Hippocampal formation (tissue), 2 donors: ENCODE data around the gene EGR1.
"Not testable (repeated sequence)": the region's sequence is repeated elsewhere in the genome, so short reads cannot be mapped to it uniquely, and the experiment has no call there.

ENCODE experiments used
- DNase-seq, 2 donors: peaks; one replicate each; lab custom pipeline; 2025; lab: John Stamatoyannopoulos, UW

EGR1 gene

GRCh38 chr5:138469540-138470321 is 4.5 kb downstream of the EGR1 start:
- no peak for DNase-seq

GRCh38 chr5:138470322-138471051 is 5.2 kb downstream of the EGR1 start:
- DNase-seq, result no peak

- DNase-seq, result no peak
These were observed 5.7 kb downstream of the EGR1 start for GRCh38 chr5:138471052-138471361.

GRCh38 chr5:138472353-138472752 is 7.1 kb downstream of the EGR1 start:
- DNase-seq, result no peak

GRCh38 chr5:138473151-138473550 is 7.9 kb downstream of the EGR1 start:
- DNase-seq, result not testable (repeated sequence)

GRCh38 chr5:138476918-138477317 is 11.6 kb downstream of the EGR1 start:
- no peak for DNase-seq

- no peak for DNase-seq
These were observed 17.4 kb downstream of the EGR1 start for GRCh38 chr5:138482638-138483037.

GRCh38 chr5:138488481-138488945 is 23.2 kb downstream of the EGR1 start:
- no peak for DNase-seq

GRCh38 chr5:138489683-138490061 is 24.4 kb downstream of the EGR1 start:
- DNase-seq, result peak; percentile 19 to 38

- no peak for DNase-seq
These were observed 25.5 kb downstream of the EGR1 start for GRCh38 chr5:138490648-138491283.

- no peak for DNase-seq
These were observed 26.0 kb downstream of the EGR1 start for GRCh38 chr5:138491284-138491648.

GRCh38 chr5:138491669-138492559 is 26.6 kb downstream of the EGR1 start:
- DNase-seq, result peak; percentile 91 to 95

GRCh38 chr5:138492560-138493045 is 27.3 kb downstream of the EGR1 start:
- no peak for DNase-seq

- DNase-seq, result no peak
These were observed 30.1 kb downstream of the EGR1 start for GRCh38 chr5:138495351-138495750.

GRCh38 chr5:138498376-138498775 is 33.1 kb downstream of the EGR1 start:
- DNase-seq, result no peak

GRCh38 chr5:138502121-138502520 is 36.8 kb downstream of the EGR1 start:
- DNase-seq, result no peak

GRCh38 chr5:138502521-138502920 is 37.2 kb downstream of the EGR1 start:
- no peak for DNase-seq

- peak; percentile 19 to 81 for DNase-seq
These were observed 38.4 kb downstream of the EGR1 start for GRCh38 chr5:138503487-138504270.

GRCh38 chr5:138504799-138505198 is 39.5 kb downstream of the EGR1 start:
- DNase-seq, result peak in 1 of 2 donors; percentile 7

GRCh38 chr5:138506370-138507306 is 41.4 kb downstream of the EGR1 start:
- no peak for DNase-seq
